ENCODE data around the gene SLC45A2. TPM values are rescaled to one million over a fixed set of nuclear protein-coding genes. Genes with fewer than 3 reads are reported as not detected.

Gene SLC45A2
- total RNA-seq, 1 experiment from 2014 or later: not detected

DNA sequence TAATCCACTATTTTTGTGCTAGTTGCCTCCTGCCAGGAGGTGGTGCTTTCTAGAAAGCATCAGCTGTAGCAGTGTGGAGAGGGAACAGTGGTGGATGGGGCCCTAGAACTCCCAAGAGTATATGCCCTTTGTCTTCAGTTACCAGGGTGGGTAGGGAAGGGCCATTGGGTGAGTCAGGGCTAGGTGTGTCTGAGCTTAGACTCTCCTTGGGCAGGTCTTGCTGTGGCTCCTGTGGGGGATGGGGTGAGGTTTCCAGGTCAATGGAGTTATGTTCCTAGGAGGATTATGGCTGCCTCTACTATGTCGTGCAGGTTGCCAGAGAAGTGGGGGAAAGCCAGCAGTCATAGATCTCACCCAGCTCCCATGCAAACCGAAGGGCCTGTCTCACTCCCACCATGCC, 81.4 kb downstream of the SLC45A2 start:
- no peak for DNase-seq
- Histone ChIP-seq H4K8ac (replicated peaks; ENCODE audit: insufficient read length, low read depth, low read length) (no peak overlapping the region), H3K9ac (ENCODE audit: extremely low read depth, insufficient read length, low read length) (no peak overlapping the region), H3K79me2 (ENCODE audit: insufficient read depth, low read length) (no peaks in the 10 kb centered on the region), H3T11ph (ENCODE audit: low read length) (no peak overlapping the region), H3K4ac (ENCODE audit: low read depth, low read length) (no peak overlapping the region), H4K20me1 (ENCODE audit: control insufficient read depth, insufficient read depth, insufficient read length) (no peaks in the 10 kb centered on the region), H3K27me3 (ENCODE audit: insufficient read depth, low read length) (no peaks in the 10 kb centered on the region), H4K91ac (ENCODE audit: insufficient read length, low read depth, low read length) (no peak overlapping the region), H3K4me1 (ENCODE audit: insufficient read depth, low read length) (no peaks in the 10 kb centered on the region), H3K23me2 (ENCODE audit: insufficient read length, low read depth, low read length, poor library complexity, severe bottlenecking) (no peaks in the 10 kb centered on the region), H3K9me3 (ENCODE audit: control insufficient read depth, low read depth, low read length) (peaks cover 7% of the 10 kb centered on the region), H2AK5ac (ENCODE audit: insufficient read length, low read length) (no peak overlapping the region), H3K56ac (ENCODE audit: insufficient read length, low read depth, low read length) (no peak overlapping the region), H3K4me2 (ENCODE audit: insufficient read depth, insufficient read length, low read length) (no peak overlapping the region), H2BK20ac (ENCODE audit: low read depth, low read length, poor library complexity, severe bottlenecking) (no peak overlapping the region), H2BK5ac (ENCODE audit: insufficient read length, low read length) (no peak overlapping the region), H3K27ac (ENCODE audit: insufficient read length, low read depth, low read length) (no peak overlapping the region), H3K14ac (ENCODE audit: insufficient read depth, low read length) (no peak overlapping the region), H3K18ac (ENCODE audit: insufficient read length, low read depth, low read length) (no peak overlapping the region), H2BK15ac (ENCODE audit: low read depth, low read length) (no peak overlapping the region), H2AFZ (ENCODE audit: low read length) (no peak overlapping the region), H3K23ac (ENCODE audit: insufficient read length, low read depth, low read length) (no peak overlapping the region), H2BK12ac (ENCODE audit: insufficient read length, low read depth, low read length) (no peak overlapping the region), H2BK120ac (ENCODE audit: low read depth, low read length, poor library complexity, severe bottlenecking) (no peak overlapping the region), H3K79me1 (ENCODE audit: insufficient read depth, low read depth, low read length, poor library complexity, severe bottlenecking) (no peaks in the 10 kb centered on the region), H4K5ac (ENCODE audit: insufficient read length, low read depth, low read length) (no peak overlapping the region)
- WGBS (ENCODE audit: extremely low coverage, insufficient read length, low lambda C conversion rate): no CpG with 5 or more reads among the region's 2 CpGs
- no peaks in the 10 kb centered on the region; the same call in 1 of the 2 replicates for H3K27me3 Mint-ChIP-seq (ENCODE audit: low read depth)
- TF ChIP-seq, protein P1, sequence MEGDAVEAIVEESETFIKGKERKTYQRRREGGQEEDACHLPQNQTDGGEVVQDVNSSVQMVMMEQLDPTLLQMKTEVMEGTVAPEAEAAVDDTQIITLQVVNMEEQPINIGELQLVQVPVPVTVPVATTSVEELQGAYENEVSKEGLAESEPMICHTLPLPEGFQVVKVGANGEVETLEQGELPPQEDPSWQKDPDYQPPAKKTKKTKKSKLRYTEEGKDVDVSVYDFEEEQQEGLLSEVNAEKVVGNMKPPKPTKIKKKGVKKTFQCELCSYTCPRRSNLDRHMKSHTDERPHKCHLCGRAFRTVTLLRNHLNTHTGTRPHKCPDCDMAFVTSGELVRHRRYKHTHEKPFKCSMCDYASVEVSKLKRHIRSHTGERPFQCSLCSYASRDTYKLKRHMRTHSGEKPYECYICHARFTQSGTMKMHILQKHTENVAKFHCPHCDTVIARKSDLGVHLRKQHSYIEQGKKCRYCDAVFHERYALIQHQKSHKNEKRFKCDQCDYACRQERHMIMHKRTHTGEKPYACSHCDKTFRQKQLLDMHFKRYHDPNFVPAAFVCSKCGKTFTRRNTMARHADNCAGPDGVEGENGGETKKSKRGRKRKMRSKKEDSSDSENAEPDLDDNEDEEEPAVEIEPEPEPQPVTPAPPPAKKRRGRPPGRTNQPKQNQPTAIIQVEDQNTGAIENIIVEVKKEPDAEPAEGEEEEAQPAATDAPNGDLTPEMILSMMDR (conservative IDR thresholded peaks at IDR 0.05): no peak
- H3K36me3 Mint-ChIP-seq (ENCODE audit: insufficient read depth in 1 of 3, low read depth in 3 of 3): peaks cover 11 to 38% (median 22%) of the 10 kb centered on the region in 3 experiments
- H3K4me3 Mint-ChIP-seq: no peak overlapping the region
- no peak overlapping the region for H3K27ac Mint-ChIP-seq
- H3K4me1 Mint-ChIP-seq: 0 out of 4 replicates have a peak, but pooled peaks cover 2 to 3% of the 10 kb centered on the region in 2 experiments
- peaks cover 33 to 35% of the 10 kb centered on the region in 2 experiments for H3K9me3 Mint-ChIP-seq
